Suprapubic skin (tissue), 3 donors: ENCODE results near the gene PBOV1.

Experiments
- CTCF ChIP-seq, 2 donors: fragments of 200-600 bp in 1 of 2; fragments of 450-650 bp in 1 of 2; sonication (generic) in 1 of 2; IDR thresholded peaks; one replicate each; pipeline ENCODE4 v1.5.1; 2016 to 2019; ENCODE audit warnings: antibody characterized with exemption in 2 of 2, mild to moderate bottlenecking in 1 of 2, moderate library complexity in 1 of 2
- EP300 ChIP-seq: sonication (generic); formaldehyde crosslinking; IDR thresholded peaks from one replicate; pipeline ENCODE4 v1.6.1; 2017; ENCODE audit warnings: antibody characterized with exemption
- POLR2A ChIP-seq, 2 donors: fragments of 450-650 bp; IDR thresholded peaks; one replicate each; pipeline ENCODE4 v1.6.1; 2017; ENCODE audit warnings: antibody characterized with exemption in 2 of 2, mild to moderate bottlenecking in 2 of 2, moderate library complexity in 2 of 2

GRCh38 chr6:138219901-138220300 is 1.6 kb upstream of the PBOV1 start:
- TF ChIP-seq POLR2A (IDR thresholded peaks at IDR 0.05): no peak
- TF ChIP-seq CTCF (IDR thresholded peaks at IDR 0.05): no peak
- no peak for TF ChIP-seq EP300
